IPS DF 4.7 (cell line): ENCODE data around the gene AXDND1.

Experiments used
- DNase-seq: peaks from one replicate; pipeline ENCODE4 v3.0.0-alpha.2; 2013; ENCODE audit warnings: low spot score; ENCODE audit errors: extremely low read depth

Gene AXDND1

DNA sequence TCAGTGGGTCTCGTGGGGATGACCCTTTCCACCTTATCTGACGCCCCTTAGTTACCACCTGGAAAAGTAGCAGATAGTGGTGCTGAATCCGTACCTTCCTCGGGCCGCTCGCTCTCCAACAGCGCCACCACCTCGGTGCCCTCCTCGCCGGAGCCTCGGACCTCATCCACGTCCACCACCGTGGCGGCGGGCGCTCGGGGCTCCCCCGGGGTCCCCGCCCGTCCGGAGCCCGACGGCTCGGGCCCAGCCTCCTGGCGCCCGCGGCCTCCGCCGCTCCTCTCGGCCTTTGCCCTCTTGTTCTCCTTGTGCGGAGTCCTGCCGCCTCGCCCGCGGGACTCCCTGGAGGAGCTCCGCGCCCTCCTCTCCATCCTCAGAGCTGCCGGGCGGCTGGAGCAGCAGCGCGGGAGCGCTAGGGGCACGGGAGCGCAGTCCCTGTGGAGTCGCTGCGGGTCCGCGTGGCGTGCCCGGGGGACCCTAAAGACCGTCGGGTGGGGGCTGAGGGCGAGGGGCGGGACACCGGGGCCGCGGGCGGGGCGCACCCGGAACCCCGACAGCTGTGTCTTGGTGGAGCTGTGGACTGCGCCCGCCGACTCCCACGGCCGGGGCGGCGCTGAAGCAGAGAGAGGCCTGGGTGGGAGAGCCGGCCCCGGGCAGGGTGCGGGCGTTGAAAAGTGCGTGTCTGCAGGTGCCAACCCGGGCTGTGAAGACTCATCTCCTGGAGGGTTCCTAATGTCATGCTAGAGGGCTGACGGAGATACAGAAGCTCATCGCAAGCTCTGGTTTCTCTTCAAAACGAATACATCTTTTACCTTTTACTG is 209.9 kb downstream of the AXDND1 start, which contains the start of gene NPHS2:
Gene NPHS2 (minus strand): TSS at position 452 of the 818 bp plus-strand sequence. CDS start 84 bp downstream, at position 368.
- DNase-seq = no peak

DNA sequence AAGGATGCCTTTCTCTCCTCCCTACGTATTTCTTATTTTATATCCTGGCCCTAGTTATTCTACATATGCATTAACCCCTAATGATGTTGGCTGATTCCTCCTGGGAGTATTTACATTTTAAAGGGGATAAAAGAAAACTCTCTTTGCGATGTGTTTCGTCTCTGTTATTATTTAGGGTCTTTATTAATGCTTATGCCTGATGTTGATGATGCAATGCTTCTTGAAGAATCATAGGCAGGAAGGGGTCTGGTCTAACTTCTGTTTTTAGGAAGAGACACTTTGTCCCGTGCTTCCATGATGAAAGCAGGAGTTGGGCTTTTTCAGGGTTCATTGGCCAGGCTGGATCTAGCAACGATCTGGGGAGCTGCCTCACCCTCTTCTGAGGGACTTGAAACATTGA is 210.7 kb downstream of the AXDND1 start:
- DNase-seq = no peak

DNA sequence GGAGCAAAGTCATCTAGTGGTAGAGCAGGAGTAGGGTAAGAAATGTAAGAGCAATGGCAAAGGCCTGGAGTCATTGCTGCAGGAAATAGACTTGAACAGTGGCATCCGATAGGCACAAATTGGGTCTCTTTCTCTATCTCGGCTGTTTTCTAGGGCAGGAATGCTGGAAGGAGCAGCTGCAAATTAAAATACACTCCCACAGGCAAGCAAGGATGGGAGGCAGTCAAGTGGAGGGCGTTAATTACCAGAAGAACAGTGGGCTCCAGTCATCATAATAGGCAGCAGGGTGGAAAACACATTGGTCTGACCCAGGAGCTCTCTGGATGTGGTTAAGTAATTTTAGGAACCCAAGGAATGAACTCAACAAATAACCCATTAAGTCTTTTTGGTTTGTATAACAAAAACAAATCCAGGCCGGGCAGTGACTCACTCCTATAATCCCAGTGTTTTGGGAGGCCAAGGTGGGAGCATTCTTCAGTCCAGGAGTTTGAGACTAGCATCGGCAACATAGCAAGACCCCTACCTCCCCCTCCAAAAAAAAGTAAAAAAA is 218.1 kb downstream of the AXDND1 start:
- DNase-seq = no peak

DNA sequence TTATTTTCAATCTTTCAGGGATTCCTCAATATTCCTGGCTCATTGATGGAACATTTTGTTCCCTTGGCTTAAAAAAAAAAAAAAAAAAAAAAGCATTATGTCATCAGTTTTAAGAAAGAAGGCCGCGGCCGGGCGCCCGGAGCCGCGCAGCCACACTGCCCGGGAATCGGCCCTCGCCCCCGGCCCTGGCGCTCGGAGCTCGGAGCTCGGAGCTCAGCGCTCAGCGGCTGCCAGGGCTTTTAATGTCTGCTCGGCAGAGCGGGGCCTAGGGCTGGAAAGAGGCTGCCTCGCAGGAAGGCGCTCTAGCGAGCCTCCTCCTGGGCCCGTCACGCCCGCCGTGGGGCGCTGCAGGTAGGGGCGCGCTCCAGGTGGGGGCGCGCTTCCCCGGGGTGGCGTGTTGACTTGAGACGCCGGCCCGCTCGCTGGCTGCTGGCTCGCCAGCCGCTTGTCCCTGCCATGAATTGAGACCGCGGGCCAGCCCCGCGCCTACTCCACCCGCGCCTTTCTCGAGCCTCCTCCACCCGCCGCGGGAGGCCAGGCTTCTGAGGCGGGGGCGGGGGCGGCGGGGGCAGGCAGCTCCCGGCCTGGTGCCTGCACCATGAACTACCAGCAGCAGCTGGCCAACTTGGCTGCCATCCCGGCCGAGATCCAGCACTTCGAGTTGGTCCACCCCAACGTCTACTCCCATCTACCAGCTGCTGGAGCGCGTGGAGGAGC is 220.5 kb downstream of the AXDND1 start:
- DNase-seq = no peak

DNA sequence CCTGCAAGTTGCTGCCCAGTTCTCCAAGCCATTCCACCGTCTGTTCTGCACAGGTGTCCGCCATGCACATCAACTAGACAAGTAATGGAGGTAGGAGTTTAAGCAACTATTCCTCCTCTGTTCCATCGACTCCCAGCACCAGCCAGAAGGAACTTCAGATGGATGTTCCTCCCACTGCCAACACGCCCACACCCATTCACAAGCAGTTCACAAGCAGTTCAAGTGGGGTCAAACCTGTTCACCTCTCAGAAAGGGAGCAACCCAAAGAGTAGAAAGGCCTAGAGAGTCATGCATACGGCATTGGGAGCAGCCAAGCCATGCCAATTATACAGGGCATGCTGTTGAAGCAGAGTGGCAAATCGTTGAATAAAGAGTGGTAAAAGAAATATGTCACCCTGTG is 221.6 kb downstream of the AXDND1 start:
- no peak for DNase-seq

DNA sequence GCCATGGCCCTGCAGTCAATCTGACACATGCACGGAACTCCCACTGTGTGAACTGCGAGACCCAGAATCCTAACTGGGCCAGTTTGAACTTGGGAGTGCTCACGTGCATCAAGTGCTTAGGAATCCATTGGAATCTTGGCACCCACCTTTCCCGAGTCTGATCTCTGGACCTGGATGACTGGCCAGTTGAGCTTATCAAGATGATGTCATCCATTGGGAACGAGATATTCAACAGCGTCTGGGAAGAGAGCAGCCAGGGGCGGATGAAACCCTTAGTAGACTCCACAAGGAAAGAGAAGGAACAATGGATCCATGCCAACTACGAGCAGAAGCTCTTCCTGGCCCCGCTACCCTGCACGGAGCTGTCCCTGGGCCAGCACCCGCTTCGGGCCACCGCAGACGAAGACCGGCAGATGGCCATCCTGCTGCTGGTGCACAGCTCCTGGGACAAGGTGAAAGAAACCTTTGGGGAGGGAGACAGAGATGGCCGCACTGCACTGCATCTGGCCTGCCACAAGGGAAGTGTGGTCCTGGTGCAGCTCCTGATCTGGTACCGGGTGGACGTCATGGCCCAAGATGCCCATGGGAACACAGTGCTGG is 222.8 kb downstream of the AXDND1 start:
- DNase-seq = no peak

DNA sequence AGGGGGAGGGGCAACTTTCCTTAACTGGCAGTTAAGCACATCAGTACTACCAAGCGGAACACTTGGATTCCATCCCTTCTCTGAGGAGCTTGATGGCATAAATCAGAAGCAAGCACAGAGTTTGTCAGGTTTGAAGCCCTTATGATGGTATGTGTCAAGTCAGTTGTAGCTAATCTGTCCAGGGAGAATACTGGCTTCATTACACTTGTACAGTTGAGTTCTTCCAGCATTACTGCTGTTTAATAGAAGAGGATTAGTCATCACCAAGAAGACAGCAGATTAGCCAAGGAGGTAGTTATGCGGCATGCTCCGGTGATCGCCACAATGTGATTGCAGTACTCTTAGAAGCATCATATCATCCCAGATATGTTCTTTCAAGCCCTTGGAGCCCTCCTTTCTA is 223.7 kb downstream of the AXDND1 start:
- DNase-seq = no peak

DNA sequence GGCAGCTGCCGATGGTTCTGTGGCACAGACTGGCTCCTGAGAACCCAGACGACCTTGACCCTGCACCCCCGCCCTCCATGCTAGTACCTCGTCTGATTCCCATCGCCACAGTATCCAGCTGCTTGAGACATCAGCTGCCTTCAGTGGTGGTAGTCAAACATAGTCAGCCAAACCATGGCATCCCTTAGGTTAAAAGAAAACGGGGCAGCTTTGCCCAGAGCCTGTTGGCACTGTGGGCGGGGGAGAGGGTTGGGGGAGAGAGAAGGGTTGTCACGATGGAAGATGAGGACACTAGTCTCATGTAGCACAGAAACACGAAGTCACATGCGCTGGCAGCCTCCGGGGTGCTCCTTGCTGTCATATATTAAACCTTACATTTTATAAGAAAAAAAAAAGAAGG is 224.9 kb downstream of the AXDND1 start:
- no peak for DNase-seq

DNA sequence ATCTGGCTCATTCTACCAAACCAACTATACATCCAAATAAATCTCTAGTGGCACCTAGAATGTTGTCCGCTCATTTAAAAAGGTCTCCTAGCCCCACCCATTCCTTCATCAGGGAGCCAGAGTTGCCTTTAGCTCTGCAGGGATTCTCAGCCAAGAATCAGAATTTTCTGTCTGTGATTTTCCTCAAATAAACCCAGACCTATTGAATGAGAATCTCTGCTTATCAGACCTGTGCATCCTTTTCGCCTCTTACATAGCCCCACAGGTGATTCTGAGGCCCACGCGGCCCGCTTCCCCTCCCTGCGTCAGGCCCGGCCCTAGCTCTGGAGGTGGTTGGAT is 225.5 kb downstream of the AXDND1 start:
- DNase-seq = no peak

DNA sequence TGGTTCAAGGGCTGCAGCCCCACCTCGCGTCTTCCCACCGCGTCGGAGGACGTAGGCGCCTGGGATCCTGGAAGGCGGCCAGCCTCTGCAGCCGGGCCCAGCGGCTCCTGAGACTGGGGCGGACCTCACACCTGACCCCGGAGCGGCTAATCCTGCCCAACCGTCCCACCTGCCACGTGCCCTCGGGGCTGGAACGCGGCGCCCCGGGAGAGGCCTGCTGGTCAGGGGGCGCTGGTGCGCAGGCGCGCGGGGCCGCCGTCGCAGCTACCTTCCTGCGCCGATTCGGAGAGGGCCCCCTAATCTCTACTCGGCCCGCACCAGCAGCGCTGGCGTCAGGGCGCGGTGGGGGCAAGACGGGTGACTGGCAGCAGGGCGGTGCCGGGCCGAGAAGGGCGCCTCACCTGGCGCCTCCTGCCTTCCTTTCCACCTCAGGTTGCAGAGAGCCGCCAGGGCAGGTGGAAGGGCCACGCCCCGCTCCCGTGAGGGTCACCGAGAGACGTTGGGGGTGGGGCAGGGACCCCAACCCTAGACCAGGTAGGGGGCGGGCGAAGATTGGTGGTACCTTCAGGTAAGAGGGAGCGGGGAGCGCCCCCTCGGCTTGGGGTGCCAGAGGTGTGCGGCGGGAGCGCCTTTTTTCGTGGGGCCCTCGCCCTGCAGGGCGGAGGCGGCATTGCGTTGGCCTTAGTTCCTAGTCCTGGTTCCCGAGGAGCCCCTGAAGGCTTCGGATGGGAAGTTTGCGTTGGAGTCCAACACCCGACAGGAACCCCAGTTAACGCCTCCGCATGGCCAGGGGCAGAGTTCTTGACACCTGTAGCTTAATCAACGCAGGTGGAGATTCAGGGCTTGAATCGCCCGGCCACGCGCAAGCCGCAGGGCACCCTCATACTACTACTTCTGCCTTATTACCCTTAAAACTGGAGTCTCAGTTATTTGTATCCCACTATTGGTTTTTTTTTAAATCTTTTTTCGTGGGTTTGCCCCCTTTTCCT is 226.1 kb downstream of the AXDND1 start, which contains the start of gene TDRD5:
Gene TDRD5 (plus strand): TSS at position 241 of the 989 bp plus-strand sequence. CDS start 784 bp downstream, outside the sequence.
- no peak for DNase-seq

DNA sequence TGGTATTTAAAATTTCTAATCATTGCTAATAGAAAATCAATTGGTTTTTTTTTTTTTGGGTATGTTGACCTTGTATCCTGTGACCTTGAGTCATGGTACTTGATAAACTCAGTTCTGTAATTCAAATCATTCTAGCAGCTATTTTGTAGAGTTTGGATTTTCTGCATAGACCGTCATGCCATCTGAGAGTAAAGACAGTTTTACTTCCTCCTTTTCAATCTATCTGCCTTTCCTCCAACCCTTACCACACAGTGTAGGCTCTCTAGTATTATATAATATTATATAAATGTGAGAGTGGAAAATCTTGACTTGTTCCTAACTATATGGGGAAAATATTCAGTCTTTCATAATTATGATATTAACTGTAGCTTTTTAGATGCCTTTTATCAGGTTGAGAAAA is 232.9 kb downstream of the AXDND1 start:
- no peak for DNase-seq

DNA sequence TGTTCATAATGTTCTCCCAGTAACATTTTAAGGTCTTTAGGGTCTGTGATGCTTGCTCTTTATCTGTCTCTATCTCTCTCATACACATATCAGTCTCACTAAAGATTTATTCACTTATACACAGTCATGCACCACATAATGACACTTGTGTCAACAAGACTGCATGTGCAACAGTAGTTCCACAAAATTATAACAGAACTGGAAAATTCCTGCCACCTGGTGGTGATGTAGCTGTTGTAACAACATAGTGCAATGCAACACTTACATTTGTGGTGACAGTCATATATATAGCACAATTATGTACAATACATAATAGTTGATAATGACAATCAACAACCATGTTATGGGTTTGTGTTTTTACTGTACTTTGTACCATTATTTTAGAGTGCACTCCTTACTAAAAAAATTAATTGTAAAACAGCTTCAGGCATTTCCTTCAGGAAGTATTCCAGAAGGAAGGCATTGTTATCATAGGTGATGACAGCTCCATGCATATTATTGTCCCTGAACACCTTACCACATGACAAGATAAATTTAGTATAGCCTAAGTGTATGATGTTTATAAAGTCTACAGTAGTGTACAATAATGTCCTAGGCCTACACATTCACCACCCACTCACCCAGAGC is 234.0 kb downstream of the AXDND1 start:
- no peak for DNase-seq

DNA sequence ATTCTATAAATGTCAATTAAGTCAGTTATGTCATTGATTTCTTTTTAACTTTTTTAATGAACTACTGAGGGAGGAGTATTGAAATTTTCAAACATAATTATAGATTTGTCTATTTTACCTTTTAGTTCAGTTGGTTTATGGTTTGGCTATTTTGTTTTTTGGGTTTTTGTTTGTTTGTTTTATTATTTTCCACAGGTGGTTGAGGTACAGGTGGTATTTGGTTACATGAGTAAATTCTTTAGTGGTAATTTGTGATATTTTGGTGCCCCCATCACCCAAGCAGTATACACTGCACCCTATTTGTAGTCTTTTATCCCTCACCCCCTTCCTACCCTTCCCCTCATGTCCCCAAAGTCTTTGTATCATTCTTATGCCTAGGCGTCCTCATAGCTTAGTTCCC is 235.3 kb downstream of the AXDND1 start:
- DNase-seq = no peak
